Activated CD4-positive, alpha-beta T cell treated with anti-CD3 and anti-CD28 coated beads, Interleukin-2, amount 50 U/mL, for 48 hours (primary cell): ENCODE data around the gene S1PR4.

Source experiments
- DNase-seq, 2 experiments: peaks; one replicate each; pipeline ENCODE4 v3.0.0-alpha.2; 2020

The S1PR4 gene

DNA sequence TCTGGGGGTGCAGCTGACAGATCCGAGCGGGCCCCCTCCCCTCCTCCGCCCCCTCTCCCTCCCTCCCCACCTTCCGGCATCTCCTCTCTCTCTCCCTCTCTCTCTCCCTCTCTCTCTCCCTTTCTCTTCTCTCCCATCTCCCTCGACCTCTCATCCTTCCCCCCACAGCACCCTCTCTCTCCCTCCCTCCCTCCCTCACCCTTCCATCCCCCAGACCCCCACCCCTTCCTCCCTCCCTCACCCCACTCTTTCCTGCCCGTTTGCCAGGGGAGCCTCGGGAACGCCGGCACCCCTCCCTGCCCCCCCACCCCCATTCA lies 46.6 kb downstream of the S1PR4 start:
- DNase-seq, result no peak

- no peak for DNase-seq
Observed at GRCh38 chr19:3225677-3226093, 47.1 kb downstream of the S1PR4 start.

DNA sequence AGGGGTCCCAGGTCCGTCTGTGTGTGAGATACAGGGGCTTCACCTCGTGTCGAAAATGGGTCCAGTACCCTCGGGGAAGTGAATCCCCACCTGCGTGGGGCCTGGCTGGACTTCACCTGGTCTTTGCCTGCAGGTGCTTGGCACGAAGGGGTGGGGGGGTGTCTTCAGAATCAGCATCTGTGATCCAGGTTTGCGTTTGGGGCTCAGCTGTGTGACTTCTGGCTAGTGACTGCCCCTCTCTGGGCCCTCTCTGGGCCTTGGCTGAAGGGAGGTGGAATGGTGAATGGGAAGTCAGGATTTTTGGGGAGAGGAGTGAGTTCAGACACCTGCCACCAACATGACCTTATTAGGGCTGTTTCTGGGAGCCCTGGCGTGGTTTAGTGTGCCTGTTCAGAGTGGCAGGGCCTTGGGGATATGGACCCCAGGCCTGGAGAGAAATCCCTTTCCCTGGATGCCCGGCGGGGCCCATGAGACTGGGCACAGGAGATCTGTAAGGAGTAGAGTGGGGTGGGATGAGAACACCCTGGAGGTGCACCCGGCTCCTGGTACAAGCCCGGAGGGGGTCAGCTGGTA lies 48.6 kb downstream of the S1PR4 start:
- DNase-seq, result no peak

- DNase-seq, result no peak
Observed at GRCh38 chr19:3229346-3229743, 50.8 kb downstream of the S1PR4 start.
